Measurements from ENCODE around the gene CACNA2D2.
A peak's percentile ranks its signal among the peaks of the same experiment; 100 is the strongest.

Gene CACNA2D2

GRCh38 chr3:50419595-50420370, 83.7 kb downstream of the CACNA2D2 start:
- no peak for DNase-seq

GRCh38 chr3:50418850-50419249, 84.6 kb downstream of the CACNA2D2 start:
- no peak for DNase-seq

- no peak for DNase-seq
Observed at GRCh38 chr3:50417637-50418033, 85.8 kb downstream of the CACNA2D2 start.

DNA sequence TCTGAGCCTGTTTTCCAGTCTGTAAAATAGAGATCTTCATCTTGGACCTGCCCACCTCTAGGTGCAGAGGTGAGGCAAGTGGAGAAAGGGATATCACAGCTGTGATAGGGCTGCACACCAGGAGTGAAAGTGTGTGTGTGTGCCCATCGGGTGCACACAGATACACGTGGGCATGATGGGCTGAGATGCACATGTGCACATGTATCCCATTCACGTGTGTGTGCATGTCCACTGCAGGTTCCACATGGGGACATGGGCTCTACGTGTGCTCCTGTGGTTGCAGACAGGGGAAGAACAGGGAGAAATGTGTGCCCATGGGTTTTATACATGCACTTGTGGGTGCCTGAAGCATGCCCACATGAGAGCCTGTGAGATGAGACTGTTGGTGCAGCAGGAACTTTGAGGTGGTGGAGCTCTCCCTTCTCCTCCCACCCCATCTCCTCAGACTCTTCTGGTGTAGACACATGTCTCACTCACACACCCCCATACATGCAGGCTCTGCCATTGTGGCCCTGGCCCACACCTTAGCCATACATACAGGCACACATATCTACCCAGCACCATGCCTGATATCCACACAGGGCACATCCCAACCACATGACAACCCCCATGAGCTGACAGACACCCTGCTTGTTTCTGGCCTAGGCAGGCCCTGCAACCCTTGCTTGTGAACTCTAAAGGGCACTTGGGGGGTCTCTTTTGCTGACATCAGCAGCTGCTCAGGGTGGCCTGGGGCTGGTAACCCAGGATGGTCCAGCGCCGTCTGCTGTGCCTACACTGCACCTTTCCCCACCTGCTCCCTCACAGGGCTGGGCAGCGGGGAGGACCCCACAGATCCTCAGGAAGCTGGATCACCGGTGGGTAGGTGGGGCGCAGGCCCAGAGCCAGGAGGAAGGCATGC, 86.4 kb downstream of the CACNA2D2 start:
- no peak for DNase-seq

DNA sequence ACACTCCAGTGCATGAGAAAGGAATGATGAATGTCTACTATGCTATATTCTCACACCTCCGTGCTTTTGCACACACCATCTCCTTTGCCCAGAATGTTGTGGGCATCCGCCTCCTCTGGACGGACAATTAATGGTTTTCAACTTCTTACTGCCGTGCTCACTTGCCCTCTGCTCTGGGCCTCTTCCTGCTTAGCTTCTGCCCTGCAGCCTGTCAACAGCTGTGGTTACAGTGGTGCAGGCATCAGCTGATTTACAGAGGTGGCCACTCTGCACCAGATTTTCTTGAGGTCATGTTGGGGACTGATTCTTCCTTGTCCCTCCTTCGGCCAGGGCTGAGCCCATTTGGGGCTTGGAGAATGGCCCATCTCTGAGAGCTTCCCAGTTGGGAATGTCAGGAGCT, 87.6 kb downstream of the CACNA2D2 start:
- DNase-seq = peak; percentile 64

DNA sequence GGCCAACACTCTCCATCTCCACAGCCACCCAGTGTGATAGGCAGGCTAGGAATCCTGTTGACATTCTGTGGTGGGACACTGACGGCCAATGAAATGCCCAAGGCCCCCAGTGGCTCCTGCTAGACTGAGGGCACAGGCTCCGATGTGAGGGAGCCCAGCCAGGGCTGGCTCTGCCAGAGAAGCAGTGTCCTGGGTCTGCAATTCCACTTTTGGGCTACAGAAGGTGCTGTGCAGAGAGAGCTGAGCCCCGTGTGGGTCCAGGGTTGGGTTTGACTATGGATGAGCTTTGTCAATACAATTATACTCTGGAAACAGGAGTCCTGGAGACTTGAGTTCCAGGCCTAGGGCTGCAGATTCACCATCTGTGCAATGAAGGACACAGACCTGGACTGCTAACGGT, 88.4 kb downstream of the CACNA2D2 start:
- no peak for DNase-seq

DNA sequence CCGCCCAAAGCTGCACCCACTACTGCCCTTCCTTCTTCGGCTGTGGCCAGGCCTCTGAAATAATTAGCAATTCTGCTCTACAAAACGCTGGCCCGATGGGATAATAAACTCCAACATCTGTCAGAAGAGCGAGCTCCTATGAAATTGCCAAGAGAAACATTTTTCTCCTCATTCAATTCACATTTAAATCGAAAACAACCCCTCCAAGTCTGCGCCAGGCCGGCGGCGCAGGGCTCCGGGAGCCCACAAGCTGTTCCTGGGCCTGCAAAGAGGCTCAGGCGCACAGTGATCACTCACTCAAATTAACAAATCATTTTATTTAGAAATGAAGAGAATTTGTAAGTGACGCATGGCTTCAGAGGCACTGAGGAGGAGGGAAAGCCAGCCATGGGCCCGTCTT, 88.8 kb downstream of the CACNA2D2 start:
- DNase-seq = no peak

- no peak for DNase-seq
Observed at GRCh38 chr3:50412231-50412754, 91.1 kb downstream of the CACNA2D2 start.

DNA sequence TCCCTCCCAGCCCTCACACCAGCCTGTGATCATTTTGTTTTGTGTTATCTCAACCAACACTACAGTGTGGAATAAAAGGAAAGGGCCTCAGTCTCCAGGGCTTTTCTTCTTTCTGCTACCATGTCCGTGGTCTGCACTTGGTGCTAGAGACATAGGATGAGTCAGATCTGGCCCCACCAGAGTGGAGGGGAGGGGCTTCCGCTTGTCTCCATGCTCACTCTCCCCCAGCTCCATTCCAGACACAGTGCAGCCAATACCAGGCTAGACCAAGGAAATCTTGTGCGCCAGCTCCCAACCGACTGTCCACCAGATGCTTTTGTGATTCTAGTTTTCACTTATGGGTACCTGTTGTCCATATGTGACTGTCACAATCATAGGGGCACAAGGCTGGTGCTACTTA, 92.2 kb downstream of the CACNA2D2 start:
- DNase-seq = no peak

DNA sequence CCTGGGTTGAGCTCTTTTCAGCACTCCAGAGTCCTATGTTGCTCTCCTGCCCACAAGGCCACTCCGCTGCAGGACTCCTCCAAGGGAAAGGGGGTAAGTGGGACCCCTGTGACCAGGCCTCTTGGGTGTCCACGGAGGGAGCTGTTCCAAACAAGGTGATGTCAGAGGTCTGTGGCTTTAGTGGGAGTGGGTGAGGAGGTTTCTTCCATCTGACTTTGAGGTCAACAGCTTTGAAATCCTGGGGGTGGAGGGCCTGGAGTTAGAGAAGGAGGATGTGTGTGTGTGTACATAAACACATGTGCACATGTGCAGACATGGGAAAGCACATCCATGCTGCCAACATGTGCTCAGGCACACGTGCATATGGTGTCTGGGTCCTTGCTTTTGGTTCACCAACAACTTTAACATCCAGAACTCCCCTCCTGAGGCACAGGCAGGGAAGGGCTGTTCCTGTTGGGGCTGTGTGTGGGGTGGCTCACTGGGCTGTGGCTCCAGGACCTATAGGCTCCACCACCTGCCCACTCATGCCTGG, 92.8 kb downstream of the CACNA2D2 start:
- no peak for DNase-seq

DNA sequence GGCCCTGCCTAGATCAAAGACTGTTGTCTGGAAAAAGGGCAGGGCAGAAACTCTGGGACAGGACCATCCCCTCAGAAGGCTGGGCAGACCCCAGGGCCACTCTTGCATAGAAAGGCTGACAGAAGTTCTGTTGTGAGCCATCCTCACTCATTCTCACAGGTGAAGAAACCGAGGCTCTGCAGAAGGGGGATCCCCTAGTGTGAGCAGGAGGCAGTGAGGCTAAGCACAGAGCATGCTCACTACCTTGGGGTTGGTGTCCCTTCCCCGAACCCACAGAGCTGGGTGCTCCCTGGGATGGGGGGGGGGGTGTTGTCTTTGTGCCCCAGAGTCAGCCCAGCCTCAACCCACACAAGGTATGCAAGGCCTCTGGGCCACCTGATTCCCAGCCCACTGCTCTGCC, 93.2 kb downstream of the CACNA2D2 start:
- no peak for DNase-seq

- no peak for DNase-seq
Observed at GRCh38 chr3:50408443-50408944, 94.9 kb downstream of the CACNA2D2 start.

- DNase-seq = no peak
Observed at GRCh38 chr3:50406487-50406886, 96.9 kb downstream of the CACNA2D2 start.

- DNase-seq = peak; percentile 73
Observed at GRCh38 chr3:50405249-50405648, 98.2 kb downstream of the CACNA2D2 start.

- no peak for DNase-seq
Observed at GRCh38 chr3:50401978-50402595, 101.3 kb downstream of the CACNA2D2 start.

- DNase-seq = no peak
Observed at GRCh38 chr3:50396502-50396901, 106.9 kb downstream of the CACNA2D2 start.

GRCh38 chr3:50395070-50395860, 108.2 kb downstream of the CACNA2D2 start:
- no peak for DNase-seq

DNA sequence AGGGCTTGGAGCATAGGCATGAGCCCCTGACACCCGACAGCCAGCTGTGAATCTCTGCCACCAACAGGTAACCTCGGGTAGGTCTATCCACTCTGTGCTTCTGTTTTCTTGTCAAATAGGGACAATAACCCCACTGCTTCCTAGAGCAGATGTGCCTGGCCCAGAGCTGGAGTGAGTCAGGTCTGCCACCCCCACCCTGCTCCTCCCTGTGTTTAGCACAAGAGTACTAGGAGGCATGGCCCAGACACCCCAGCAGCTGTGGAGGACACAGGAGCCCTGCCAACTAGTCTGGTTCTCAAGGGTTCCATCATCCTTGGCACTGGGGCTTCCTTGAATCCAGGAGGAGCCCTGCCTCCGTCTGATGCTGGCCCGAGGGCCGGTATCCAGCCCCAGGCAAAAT, 110.4 kb downstream of the CACNA2D2 start:
- DNase-seq = peak; percentile 50

- peak; percentile 76 for DNase-seq
Observed at GRCh38 chr3:50392101-50392715, 111.2 kb downstream of the CACNA2D2 start.

DNA sequence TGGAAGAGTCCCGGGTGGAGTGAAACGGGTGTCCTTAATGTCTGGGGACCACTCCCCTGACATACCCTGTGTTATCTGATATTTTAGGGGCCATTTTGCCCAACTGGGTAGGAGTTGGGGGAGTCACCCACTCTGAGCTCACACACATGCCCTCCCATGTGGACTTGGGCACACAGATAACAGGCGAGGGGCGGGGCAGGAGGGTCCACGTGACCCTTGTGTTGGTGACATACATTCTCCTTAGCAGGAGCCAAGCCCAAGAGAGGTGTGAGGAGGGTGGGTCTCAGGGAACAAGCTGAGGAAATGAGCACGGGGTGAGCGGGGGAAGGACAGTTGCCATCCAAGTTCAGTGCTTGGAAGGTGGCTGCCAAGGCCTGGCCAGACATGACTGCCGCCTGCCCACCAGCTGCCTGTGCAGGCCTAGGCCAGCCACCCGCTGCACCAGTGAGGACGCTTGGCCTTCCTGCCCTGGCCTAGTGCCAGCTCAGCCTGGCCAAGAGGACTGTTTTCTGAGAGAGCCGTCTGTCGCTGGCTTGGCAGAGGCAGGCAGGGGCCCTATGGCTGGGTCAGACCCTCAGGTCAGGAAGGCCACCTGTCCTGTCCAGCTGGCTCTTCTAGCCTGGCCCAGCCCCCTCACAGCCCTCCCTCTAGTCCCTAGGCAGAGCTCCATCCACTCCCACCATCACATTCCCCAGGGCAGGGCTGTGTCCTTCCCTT, 112.8 kb downstream of the CACNA2D2 start:
- peak; percentile 81 for DNase-seq

GRCh38 chr3:50389414-50389767, 114.0 kb downstream of the CACNA2D2 start:
- DNase-seq = no peak
